OCI-LY3 (cell line): ENCODE data around the gene SUCLG2.

Experiments used
- H2AFZ ChIP-seq: fragments of 200-600, 300-600 bp; shearing (Covaris generic); 2 replicates; pipeline ENCODE4 v1.6.0; 2014; ENCODE audit warnings: antibody characterized with exemption, low read depth, low read length
- H3K27ac ChIP-seq: fragments of 200-600, 300-600 bp; sonication (generic); 2 replicates; pipeline ENCODE4 v1.5.1; 2014; ENCODE audit warnings: mild to moderate bottlenecking, low read length, moderate library complexity, mixed read lengths
- H3K27me3 ChIP-seq: fragments of 200-600, 300-600 bp; sonication (generic); 2 replicates; pipeline ENCODE4 v1.6.1; 2014; ENCODE audit warnings: low read depth, low read length, mixed read lengths
- H3K36me3 ChIP-seq: fragments of 200-600, 300-600 bp; sonication (generic); replicated peaks from 2 replicates; pipeline ENCODE3; 2014; ENCODE audit warnings: low read depth, low read length, mixed read lengths
- H3K4me1 ChIP-seq: fragments of 300-600, 200-600 bp; sonication (generic); 2 replicates; pipeline ENCODE4 v1.6.1; 2014; ENCODE audit warnings: low read length, mixed read lengths
- H3K4me2 ChIP-seq: fragments of 200-600, 300-600 bp; sonication (generic); 2 replicates; pipeline ENCODE4 v1.6.1; 2014; ENCODE audit warnings: low read length, mixed read lengths
- H3K4me3 ChIP-seq: fragments of 300-600, 200-600 bp; sonication (generic); 2 replicates; pipeline ENCODE4 v1.5.1; 2014; ENCODE audit warnings: antibody characterized with exemption, mild to moderate bottlenecking, low read length, moderate library complexity
- H3K79me2 ChIP-seq: fragments of 300-600, 200-600 bp; shearing (Covaris generic); 2 replicates; pipeline ENCODE4 v1.6.1; 2014; ENCODE audit warnings: mild to moderate bottlenecking, low read length, mixed read lengths
- H3K9ac ChIP-seq: fragments of 300-600, 200-600 bp; shearing (Covaris generic); 2 replicates; pipeline ENCODE4 v1.6.0; 2014; ENCODE audit warnings: mild to moderate bottlenecking, low read length, moderate library complexity
- H3K9me3 ChIP-seq: fragments of 200-600, 300-600 bp; shearing (Covaris generic); 2 replicates; pipeline ENCODE4 v1.6.1; 2014; ENCODE audit warnings: low read length, mixed read lengths; ENCODE audit not compliant: insufficient read depth
- H4K20me1 ChIP-seq: fragments of 200-600, 300-600 bp; sonication (generic); 2 replicates; pipeline ENCODE4 v1.6.1; 2016; ENCODE audit warnings: low read length, mixed read lengths; ENCODE audit not compliant: insufficient read depth
- CTCF ChIP-seq: fragments of 200-600, 300-600 bp; sonication (generic); IDR thresholded peaks from 2 replicates; pipeline ENCODE4 v1.5.1; 2014; ENCODE audit warnings: antibody characterized with exemption, low read length, low read depth
- EZH2phosphoT487 ChIP-seq: fragments of 200-600 bp; shearing (Covaris generic); IDR thresholded peaks from 2 replicates; pipeline ENCODE4 v1.6.1; 2018; ENCODE audit warnings: antibody characterized with exemption, mixed run types, low read depth

Gene SUCLG2

DNA sequence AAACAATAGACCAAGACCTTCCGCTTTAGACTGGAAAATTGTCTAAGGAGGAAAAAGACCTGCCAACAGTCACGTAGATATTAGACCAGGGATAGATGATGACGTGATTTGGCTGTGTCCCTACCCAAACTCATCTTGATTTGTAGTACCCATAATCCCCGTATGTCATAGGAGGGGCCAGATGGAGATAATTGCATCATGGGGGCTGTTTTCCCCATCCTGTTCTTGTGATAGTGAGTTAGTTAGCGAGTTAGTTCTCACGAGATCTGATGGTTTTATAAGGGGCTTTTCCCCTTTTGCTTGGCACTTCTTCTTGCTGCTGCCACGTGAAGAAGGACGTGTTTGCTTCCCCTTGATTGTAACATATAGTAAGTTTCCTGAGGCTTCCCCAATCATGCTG, 31.7 kb upstream of the SUCLG2 start:
- H3K36me3 ChIP-seq = peaks cover 3% of the 10 kb centered on the region
- H3K4me2 ChIP-seq = peak overlapping the region; percentile 80
- no peaks in the 10 kb centered on the region for H3K27me3 ChIP-seq
- H3K79me2 ChIP-seq = no peaks in the 10 kb centered on the region
- H3K9me3 ChIP-seq = no peaks in the 10 kb centered on the region
- peak overlapping the region; percentile 44 for H3K9ac ChIP-seq
- H4K20me1 ChIP-seq = no peaks in the 10 kb centered on the region
- H3K27ac ChIP-seq = peak overlapping the region; percentile 84
- H3K4me1 ChIP-seq = peaks cover 29% of the 10 kb centered on the region
- H3K4me3 ChIP-seq = peak overlapping the region; percentile 69
- no peak for TF ChIP-seq CTCF
- TF ChIP-seq EZH2phosphoT487 = no peak
- H2AFZ ChIP-seq = peak overlapping the region; percentile 73

GRCh38 chr3:67685499-67685898, 31.1 kb upstream of the SUCLG2 start:
- H3K4me1 ChIP-seq = peaks cover 24% of the 10 kb centered on the region
- no peaks in the 10 kb centered on the region for H3K27me3 ChIP-seq
- peak overlapping the region; percentile 80 for H3K4me2 ChIP-seq
- H3K9me3 ChIP-seq = no peaks in the 10 kb centered on the region
- H3K9ac ChIP-seq = peak overlapping the region; percentile 44
- peaks cover 3% of the 10 kb centered on the region for H3K36me3 ChIP-seq
- H4K20me1 ChIP-seq = no peaks in the 10 kb centered on the region
- peak overlapping the region; percentile 73 for H2AFZ ChIP-seq
- no peaks in the 10 kb centered on the region for H3K79me2 ChIP-seq
- peak overlapping the region; percentile 69 for H3K4me3 ChIP-seq
- no peak for TF ChIP-seq CTCF
- no peak for TF ChIP-seq EZH2phosphoT487
- H3K27ac ChIP-seq = peak overlapping the region; percentile 84

GRCh38 chr3:67684211-67684610, 29.8 kb upstream of the SUCLG2 start:
- no peaks in the 10 kb centered on the region for H4K20me1 ChIP-seq
- TF ChIP-seq EZH2phosphoT487 = no peak
- no peak for TF ChIP-seq CTCF
- peaks cover 23% of the 10 kb centered on the region for H3K4me1 ChIP-seq
- H3K4me2 ChIP-seq = no peak overlapping the region
- no peaks in the 10 kb centered on the region for H3K27me3 ChIP-seq
- H2AFZ ChIP-seq = no peak overlapping the region
- no peaks in the 10 kb centered on the region for H3K79me2 ChIP-seq
- H3K9ac ChIP-seq = no peak overlapping the region
- H3K36me3 ChIP-seq = peaks cover 3% of the 10 kb centered on the region
- no peaks in the 10 kb centered on the region for H3K9me3 ChIP-seq
- H3K4me3 ChIP-seq = no peak overlapping the region
- H3K27ac ChIP-seq = no peak overlapping the region

DNA sequence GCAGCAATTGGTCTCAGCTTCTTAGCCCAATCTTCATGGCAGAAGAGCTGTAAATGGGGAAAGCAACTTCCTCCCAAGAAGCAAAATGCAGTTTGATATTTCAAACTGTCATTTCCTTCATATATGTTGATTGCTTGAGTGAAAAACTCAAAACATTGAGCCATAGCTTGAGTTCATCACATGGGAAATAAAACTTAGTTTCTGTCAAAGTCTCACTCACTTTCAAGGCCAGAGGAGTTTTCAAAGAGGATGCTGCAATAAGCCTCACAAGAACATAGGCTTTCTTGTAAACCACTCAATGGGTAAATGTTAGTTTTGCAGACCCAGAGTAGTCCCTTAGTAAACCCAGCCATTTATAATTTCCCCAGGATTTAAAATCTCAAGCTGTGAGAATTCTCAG, 29.1 kb upstream of the SUCLG2 start:
- peaks cover 23% of the 10 kb centered on the region for H3K4me1 ChIP-seq
- no peak overlapping the region for H2AFZ ChIP-seq
- H4K20me1 ChIP-seq = no peaks in the 10 kb centered on the region
- no peaks in the 10 kb centered on the region for H3K9me3 ChIP-seq
- H3K4me3 ChIP-seq = no peak overlapping the region
- no peak overlapping the region for H3K27ac ChIP-seq
- no peak for TF ChIP-seq EZH2phosphoT487
- no peak for TF ChIP-seq CTCF
- no peak overlapping the region for H3K4me2 ChIP-seq
- H3K27me3 ChIP-seq = no peaks in the 10 kb centered on the region
- no peaks in the 10 kb centered on the region for H3K79me2 ChIP-seq
- H3K9ac ChIP-seq = no peak overlapping the region
- peaks cover 3% of the 10 kb centered on the region for H3K36me3 ChIP-seq
